C4-2B (cell line): ENCODE data around the gene GRIP1.

Source experiments
- ZFX ChIP-seq: fragments of 450-650 bp; IDR thresholded peaks from 2 replicates; pipeline ENCODE4 v1.6.1; 2017
- TF ChIP-seq, protein P1 (sequence below): fragments of 450-650 bp; conservative IDR thresholded peaks from 2 replicates; pipeline ENCODE4 v1.5.1; 2017; ENCODE audit warnings: mild to moderate bottlenecking

- TF ChIP-seq, protein P1, sequence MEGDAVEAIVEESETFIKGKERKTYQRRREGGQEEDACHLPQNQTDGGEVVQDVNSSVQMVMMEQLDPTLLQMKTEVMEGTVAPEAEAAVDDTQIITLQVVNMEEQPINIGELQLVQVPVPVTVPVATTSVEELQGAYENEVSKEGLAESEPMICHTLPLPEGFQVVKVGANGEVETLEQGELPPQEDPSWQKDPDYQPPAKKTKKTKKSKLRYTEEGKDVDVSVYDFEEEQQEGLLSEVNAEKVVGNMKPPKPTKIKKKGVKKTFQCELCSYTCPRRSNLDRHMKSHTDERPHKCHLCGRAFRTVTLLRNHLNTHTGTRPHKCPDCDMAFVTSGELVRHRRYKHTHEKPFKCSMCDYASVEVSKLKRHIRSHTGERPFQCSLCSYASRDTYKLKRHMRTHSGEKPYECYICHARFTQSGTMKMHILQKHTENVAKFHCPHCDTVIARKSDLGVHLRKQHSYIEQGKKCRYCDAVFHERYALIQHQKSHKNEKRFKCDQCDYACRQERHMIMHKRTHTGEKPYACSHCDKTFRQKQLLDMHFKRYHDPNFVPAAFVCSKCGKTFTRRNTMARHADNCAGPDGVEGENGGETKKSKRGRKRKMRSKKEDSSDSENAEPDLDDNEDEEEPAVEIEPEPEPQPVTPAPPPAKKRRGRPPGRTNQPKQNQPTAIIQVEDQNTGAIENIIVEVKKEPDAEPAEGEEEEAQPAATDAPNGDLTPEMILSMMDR: no peak
- no peak for TF ChIP-seq ZFX
Observed at GRCh38 chr12:66667906-66668305, 11.0 kb downstream of the GRIP1 start.
